Duodenal mucosa (tissue), 2 donors: ENCODE measurements around the gene MSGN1.

Experiments
- H3K27ac ChIP-seq: one replicate; pipeline ENCODE4 v1.7.0; 2013; ENCODE audit warnings: low read depth, low read length
- H3K27me3 ChIP-seq, 2 donors: one replicate each; pipeline ENCODE4 v1.7.0; 2013; ENCODE audit warnings: low read length in 2 of 2, control low read depth in 1 of 2; ENCODE audit not compliant: insufficient read depth in 2 of 2, control insufficient read depth in 1 of 2
- H3K36me3 ChIP-seq, 2 donors: one replicate each; pipeline ENCODE4 v1.7.0; 2013; ENCODE audit warnings: low read length in 2 of 2, control low read depth in 1 of 2; ENCODE audit not compliant: insufficient read depth in 2 of 2, control insufficient read depth in 1 of 2
- H3K4me1 ChIP-seq, 2 donors: one replicate each; pipeline ENCODE4 v1.7.0; 2013; ENCODE audit warnings: low read length in 2 of 2, control low read depth in 1 of 2; ENCODE audit not compliant: insufficient read depth in 2 of 2, control insufficient read depth in 1 of 2
- H3K4me3 ChIP-seq, 2 donors: one replicate each; pipeline ENCODE4 v1.7.0; 2013; ENCODE audit warnings: low read length in 2 of 2, low read depth in 1 of 2
- H3K9ac ChIP-seq, 2 donors: one replicate each; pipeline ENCODE4 v1.7.0; 2013; ENCODE audit warnings: low read length in 2 of 2, low read depth in 1 of 2
- H3K9me3 ChIP-seq, 2 donors: one replicate each; pipeline ENCODE4 v1.7.0; 2013; ENCODE audit warnings: low read length in 2 of 2, control low read depth in 1 of 2; ENCODE audit not compliant: control insufficient read depth in 1 of 2

Gene MSGN1

DNA sequence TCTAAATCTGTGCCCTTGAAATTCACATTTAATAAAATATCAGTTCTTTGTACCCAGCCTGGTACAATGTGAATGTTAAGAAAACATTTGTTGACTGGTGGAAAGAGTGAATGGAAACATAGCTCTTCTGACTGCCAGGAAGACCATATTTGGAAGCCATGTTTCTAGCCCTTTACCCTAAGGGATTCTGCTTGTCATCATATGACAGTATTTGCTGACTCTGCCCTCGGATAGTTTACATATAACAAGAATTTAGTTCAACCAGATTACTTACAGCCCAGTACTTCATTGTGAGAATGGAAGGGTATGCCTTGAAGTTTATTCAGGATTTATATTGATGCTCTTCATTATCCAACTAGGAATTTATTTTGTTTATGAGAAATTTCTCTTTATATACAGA, 48.4 kb downstream of the MSGN1 start:
- Histone ChIP-seq H3K4me1 (no peaks in the 10 kb centered on the region), H3K4me3 (no peak overlapping the region), H3K9me3 (no peaks in the 10 kb centered on the region), H3K9ac (no peak overlapping the region), H3K27me3 (no peaks in the 10 kb centered on the region), H3K27ac (no peak overlapping the region), H3K36me3 (no peaks in the 10 kb centered on the region)

- Histone ChIP-seq H3K9ac (no peak overlapping the region), H3K36me3 (no peaks in the 10 kb centered on the region), H3K9me3 (no peaks in the 10 kb centered on the region), H3K4me1 (no peaks in the 10 kb centered on the region), H3K27me3 (no peaks in the 10 kb centered on the region), H3K27ac (no peak overlapping the region), H3K4me3 (no peak overlapping the region)
These were observed 50.9 kb downstream of the MSGN1 start for GRCh38 chr2:17867133-17867532.
